Measurements from ENCODE around the gene MAK. TPM values are rescaled to one million over a fixed set of nuclear protein-coding genes. Genes with fewer than 3 reads are reported as not detected.

MAK gene
- total RNA-seq, 4 donors from 2014 or later = not detected

- intact Hi-C loops (cut with DNase I; ENCODE audit: low total_unique reads) = no loop called here
- in situ Hi-C loops (cut with MboI; ENCODE audit: low sequenced_read_pairs in 4 of 4) = no loop called here
- Histone ChIP-seq H3K27me3 (peaks cover 26 to 49% (median 42%) of the 10 kb centered on the region in 3 donors), H3K36me3 (no peaks in the 10 kb centered on the region), H3K27ac (peak overlapping the region in 1 of 4 donors; percentile 30), H3K4me3 (peak overlapping the region; percentile 54 to 76 (median 70)), H3K9me3 (no peaks in the 10 kb centered on the region), H3K4me1 (peaks cover 7 to 9% of the 10 kb centered on the region in 2 donors)
- TF ChIP-seq, protein P1, sequence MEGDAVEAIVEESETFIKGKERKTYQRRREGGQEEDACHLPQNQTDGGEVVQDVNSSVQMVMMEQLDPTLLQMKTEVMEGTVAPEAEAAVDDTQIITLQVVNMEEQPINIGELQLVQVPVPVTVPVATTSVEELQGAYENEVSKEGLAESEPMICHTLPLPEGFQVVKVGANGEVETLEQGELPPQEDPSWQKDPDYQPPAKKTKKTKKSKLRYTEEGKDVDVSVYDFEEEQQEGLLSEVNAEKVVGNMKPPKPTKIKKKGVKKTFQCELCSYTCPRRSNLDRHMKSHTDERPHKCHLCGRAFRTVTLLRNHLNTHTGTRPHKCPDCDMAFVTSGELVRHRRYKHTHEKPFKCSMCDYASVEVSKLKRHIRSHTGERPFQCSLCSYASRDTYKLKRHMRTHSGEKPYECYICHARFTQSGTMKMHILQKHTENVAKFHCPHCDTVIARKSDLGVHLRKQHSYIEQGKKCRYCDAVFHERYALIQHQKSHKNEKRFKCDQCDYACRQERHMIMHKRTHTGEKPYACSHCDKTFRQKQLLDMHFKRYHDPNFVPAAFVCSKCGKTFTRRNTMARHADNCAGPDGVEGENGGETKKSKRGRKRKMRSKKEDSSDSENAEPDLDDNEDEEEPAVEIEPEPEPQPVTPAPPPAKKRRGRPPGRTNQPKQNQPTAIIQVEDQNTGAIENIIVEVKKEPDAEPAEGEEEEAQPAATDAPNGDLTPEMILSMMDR (IDR thresholded peaks at IDR 0.05 in 4 of 5, conservative IDR thresholded peaks at IDR 0.05 in 1 of 5) = no peak
- TF ChIP-seq POLR2A (IDR thresholded peaks at IDR 0.05) = no peak
- no peak for DNase-seq
- ATAC-seq = peak in 1 of 2 donors; percentile 47
Measured at GRCh38 chr6:10838794-10839333, 525 bp upstream of the MAK start.

- Histone ChIP-seq H3K9me3 (no peaks in the 10 kb centered on the region), H3K4me3 (peak overlapping the region; percentile 54 to 76 (median 70)), H3K36me3 (no peaks in the 10 kb centered on the region), H3K4me1 (peaks cover 7 to 9% of the 10 kb centered on the region in 2 donors), H3K27me3 (peaks cover 26 to 49% (median 42%) of the 10 kb centered on the region in 3 donors), H3K27ac (peak overlapping the region in 1 of 4 donors; percentile 30)
- in situ Hi-C loops (cut with MboI; ENCODE audit: low sequenced_read_pairs in 4 of 4) (no loop called here), intact Hi-C loops (cut with DNase I; ENCODE audit: low total_unique reads) (no loop called here)
- no peak for TF ChIP-seq POLR2A (IDR thresholded peaks at IDR 0.05)
- TF ChIP-seq, protein P1 (IDR thresholded peaks at IDR 0.05 in 4 of 5, conservative IDR thresholded peaks at IDR 0.05 in 1 of 5) = no peak
- ATAC-seq (peak in 1 of 2 donors; percentile 7), DNase-seq (no peak)
Measured at GRCh38 chr6:10837622-10837994, 731 bp downstream of the MAK start.

- peak in 1 of 2 donors; percentile 6 for DNase-seq
- no peaks in the 10 kb centered on the region for H3K9me3 ChIP-seq
- no peak for ATAC-seq
- in situ Hi-C loops (cut with MboI; ENCODE audit: low sequenced_read_pairs in 4 of 4) = no loop called here
- intact Hi-C loops (cut with DNase I; ENCODE audit: low total_unique reads) = no loop called here
- H3K27ac ChIP-seq = no peak overlapping the region
- TF ChIP-seq, protein P1 (IDR thresholded peaks at IDR 0.05 in 4 of 5, conservative IDR thresholded peaks at IDR 0.05 in 1 of 5) = no peak
- no peak for TF ChIP-seq POLR2A (IDR thresholded peaks at IDR 0.05)
- peaks cover 7 to 9% of the 10 kb centered on the region in 2 donors for H3K4me1 ChIP-seq
- peak overlapping the region; percentile 54 to 76 (median 70) for H3K4me3 ChIP-seq
- no peaks in the 10 kb centered on the region for H3K36me3 ChIP-seq
- peaks cover 26 to 49% (median 42%) of the 10 kb centered on the region in 3 donors for H3K27me3 ChIP-seq
Measured at GRCh38 chr6:10837009-10837621, 1.2 kb downstream of the MAK start.

- no peak overlapping the region for H3K4me3 ChIP-seq
- no peak for TF ChIP-seq POLR2A (IDR thresholded peaks at IDR 0.05)
- TF ChIP-seq, protein P1 (IDR thresholded peaks at IDR 0.05 in 4 of 5, conservative IDR thresholded peaks at IDR 0.05 in 1 of 5) = no peak
- no peaks in the 10 kb centered on the region for H3K9me3 ChIP-seq
- intact Hi-C loops (cut with DNase I; ENCODE audit: low total_unique reads) (no loop called here), in situ Hi-C loops (cut with MboI; ENCODE audit: low sequenced_read_pairs in 4 of 4) (no loop called here)
- ATAC-seq (no peak), DNase-seq (no peak)
- peaks cover 26 to 47% (median 42%) of the 10 kb centered on the region in 3 donors for H3K27me3 ChIP-seq
- H3K36me3 ChIP-seq = no peaks in the 10 kb centered on the region
- no peak overlapping the region for H3K27ac ChIP-seq
- peaks cover 7 to 9% of the 10 kb centered on the region in 2 donors for H3K4me1 ChIP-seq
Measured at GRCh38 chr6:10834823-10835222, 3.5 kb downstream of the MAK start.

Measured in gastrocnemius medialis (tissue), 4 donors.